ENCODE measurements around the gene KDM4C.

The KDM4C gene

GRCh38 chr9:6973089-6973488 is 215.3 kb downstream of the KDM4C start:
- no peak overlapping the region for H3K4me3 ChIP-seq (ENCODE audit: control insufficient read depth, low read depth, low read length)
- TF ChIP-seq, protein P1, sequence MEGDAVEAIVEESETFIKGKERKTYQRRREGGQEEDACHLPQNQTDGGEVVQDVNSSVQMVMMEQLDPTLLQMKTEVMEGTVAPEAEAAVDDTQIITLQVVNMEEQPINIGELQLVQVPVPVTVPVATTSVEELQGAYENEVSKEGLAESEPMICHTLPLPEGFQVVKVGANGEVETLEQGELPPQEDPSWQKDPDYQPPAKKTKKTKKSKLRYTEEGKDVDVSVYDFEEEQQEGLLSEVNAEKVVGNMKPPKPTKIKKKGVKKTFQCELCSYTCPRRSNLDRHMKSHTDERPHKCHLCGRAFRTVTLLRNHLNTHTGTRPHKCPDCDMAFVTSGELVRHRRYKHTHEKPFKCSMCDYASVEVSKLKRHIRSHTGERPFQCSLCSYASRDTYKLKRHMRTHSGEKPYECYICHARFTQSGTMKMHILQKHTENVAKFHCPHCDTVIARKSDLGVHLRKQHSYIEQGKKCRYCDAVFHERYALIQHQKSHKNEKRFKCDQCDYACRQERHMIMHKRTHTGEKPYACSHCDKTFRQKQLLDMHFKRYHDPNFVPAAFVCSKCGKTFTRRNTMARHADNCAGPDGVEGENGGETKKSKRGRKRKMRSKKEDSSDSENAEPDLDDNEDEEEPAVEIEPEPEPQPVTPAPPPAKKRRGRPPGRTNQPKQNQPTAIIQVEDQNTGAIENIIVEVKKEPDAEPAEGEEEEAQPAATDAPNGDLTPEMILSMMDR (conservative IDR thresholded peaks at IDR 0.05; ENCODE audit: control insufficient read depth, insufficient read depth, low read depth, low read length), result no peak
- no peak for DNase-seq (ENCODE audit: low read depth)

DNA sequence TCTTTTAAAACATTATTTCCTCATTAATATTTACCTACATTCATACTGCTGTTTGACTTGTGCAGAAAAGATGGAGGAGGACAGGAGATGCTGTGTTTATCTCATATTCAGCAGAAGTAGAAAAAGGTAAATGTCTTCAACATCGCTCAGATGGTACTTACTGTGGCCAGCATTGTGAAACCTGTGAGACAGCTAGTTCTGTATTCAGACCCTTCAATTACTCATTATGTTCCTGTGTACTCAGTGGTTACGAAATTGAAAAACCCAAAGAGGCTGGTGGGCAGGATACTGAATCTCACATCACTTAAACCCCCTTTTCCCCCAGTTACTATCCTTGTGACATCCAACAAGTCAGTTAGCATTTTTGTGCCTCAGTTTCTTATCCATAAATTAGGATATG is 216.0 kb downstream of the KDM4C start:
- TF ChIP-seq, protein P1 (conservative IDR thresholded peaks at IDR 0.05; ENCODE audit: control insufficient read depth, insufficient read depth, low read depth, low read length), result no peak
- no peak overlapping the region for H3K4me3 ChIP-seq (ENCODE audit: control insufficient read depth, low read depth, low read length)
- peak; percentile 77 for DNase-seq (ENCODE audit: low read depth)

DNA sequence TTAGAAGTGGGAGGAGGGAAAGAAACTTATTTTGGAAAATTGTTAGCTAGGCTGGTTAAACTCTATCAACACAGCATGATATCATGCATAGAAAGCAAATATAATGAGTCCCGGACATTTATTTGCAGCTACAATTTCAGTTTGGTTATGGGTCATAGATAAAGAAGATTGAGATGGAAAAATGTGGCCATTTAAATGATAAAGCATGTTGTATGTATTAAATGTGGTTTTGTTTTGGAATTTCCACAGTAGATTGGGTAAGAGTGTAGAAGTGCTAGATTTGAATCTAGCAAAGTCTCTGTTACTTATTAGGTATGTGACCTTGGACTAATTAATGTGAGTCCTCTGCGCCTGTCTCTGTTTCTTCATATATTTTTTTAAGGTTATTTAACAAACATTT is 217.4 kb downstream of the KDM4C start:
- no peak for DNase-seq (ENCODE audit: low read depth)
- TF ChIP-seq, protein P1 (conservative IDR thresholded peaks at IDR 0.05; ENCODE audit: control insufficient read depth, insufficient read depth, low read depth, low read length), result no peak
- H3K4me3 ChIP-seq (ENCODE audit: control insufficient read depth, low read depth, low read length), result no peak overlapping the region

DNA sequence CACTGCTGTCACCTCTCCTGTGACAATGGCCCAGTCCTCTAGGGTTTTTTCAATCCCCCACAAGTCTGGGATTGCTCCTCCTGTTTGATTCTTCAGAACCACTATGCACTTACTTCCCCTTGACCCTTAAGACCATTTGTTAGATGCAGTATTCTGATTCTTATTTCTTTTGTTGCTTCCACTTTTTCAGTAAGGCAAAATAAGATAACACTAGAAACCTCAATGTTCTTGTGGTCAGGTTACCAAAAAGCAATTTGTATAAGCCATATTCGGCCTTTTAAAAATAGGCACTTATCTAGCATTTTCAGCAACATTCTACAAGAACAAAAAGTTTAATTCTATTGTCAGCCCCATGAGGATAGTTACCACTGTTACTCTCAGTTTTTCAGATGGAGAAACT is 220.0 kb downstream of the KDM4C start:
- TF ChIP-seq, protein P1 (conservative IDR thresholded peaks at IDR 0.05; ENCODE audit: control insufficient read depth, insufficient read depth, low read depth, low read length), result no peak
- no peak overlapping the region for H3K4me3 ChIP-seq (ENCODE audit: control insufficient read depth, low read depth, low read length)
- no peak for DNase-seq (ENCODE audit: low read depth)

- no peak for DNase-seq (ENCODE audit: low read depth)
- H3K4me3 ChIP-seq (ENCODE audit: control insufficient read depth, low read depth, low read length), result no peak overlapping the region
- TF ChIP-seq, protein P1 (conservative IDR thresholded peaks at IDR 0.05; ENCODE audit: control insufficient read depth, insufficient read depth, low read depth, low read length), result no peak
Measured at GRCh38 chr9:6978591-6978990, 220.8 kb downstream of the KDM4C start.

DNA sequence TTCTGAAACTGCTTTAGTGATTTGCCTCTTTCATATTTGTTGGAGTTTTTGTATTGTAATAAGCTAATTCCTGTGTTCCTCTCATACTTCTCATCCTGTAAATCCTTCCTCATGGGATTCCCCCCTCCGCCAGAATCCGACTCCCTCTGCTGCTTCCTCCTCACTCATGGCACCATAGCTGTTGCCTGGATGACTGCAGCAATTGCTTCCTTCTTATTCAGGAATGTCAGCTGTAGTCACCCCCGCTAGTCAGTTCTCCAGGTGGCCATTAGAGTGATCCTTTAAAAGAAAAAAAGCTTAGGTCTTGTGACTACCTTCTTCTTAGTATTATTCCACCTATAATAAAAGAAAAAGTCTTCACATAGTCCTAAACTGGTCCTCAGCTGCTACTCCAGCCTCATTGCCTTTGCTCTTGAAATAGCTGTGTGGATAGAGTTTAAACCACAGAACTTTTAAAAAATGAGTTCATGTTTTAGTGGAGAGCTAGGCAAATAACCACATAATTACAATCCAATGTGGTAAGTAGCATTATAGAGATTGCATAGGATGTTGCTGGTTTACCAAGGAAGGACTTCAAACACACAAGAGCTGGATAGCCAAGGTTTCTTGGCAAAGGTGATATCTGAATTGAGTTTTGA is 227.3 kb downstream of the KDM4C start:
- no peak for DNase-seq (ENCODE audit: low read depth)
- H3K4me3 ChIP-seq (ENCODE audit: control insufficient read depth, low read depth, low read length), result no peak overlapping the region
- TF ChIP-seq, protein P1 (conservative IDR thresholded peaks at IDR 0.05; ENCODE audit: control insufficient read depth, insufficient read depth, low read depth, low read length), result no peak

Measured in fibroblast of mammary gland (primary cell).